COLO829 (cell line): ENCODE measurements around the gene CPTP.

Experiments used
- DNase-seq: peaks from one replicate; pipeline ENCODE4 v3.0.0; 2012; ENCODE audit warnings: low spot score

CPTP gene

GRCh38 chr1:1292442-1292779 lies 32.2 kb upstream of the CPTP start:
- no peak for DNase-seq

- DNase-seq = no peak
Measured at GRCh38 chr1:1292851-1293250, 31.8 kb upstream of the CPTP start.

- DNase-seq = no peak
Measured at GRCh38 chr1:1293263-1294249, 31.0 kb upstream of the CPTP start.

- DNase-seq = no peak
Measured at GRCh38 chr1:1294250-1294890, 30.2 kb upstream of the CPTP start.

GRCh38 chr1:1295154-1295923 lies 29.3 kb upstream of the CPTP start:
- DNase-seq = no peak

- DNase-seq = no peak
Measured at GRCh38 chr1:1296070-1297061, 28.2 kb upstream of the CPTP start.

- no peak for DNase-seq
Measured at GRCh38 chr1:1297802-1298424, 26.7 kb upstream of the CPTP start.

DNA sequence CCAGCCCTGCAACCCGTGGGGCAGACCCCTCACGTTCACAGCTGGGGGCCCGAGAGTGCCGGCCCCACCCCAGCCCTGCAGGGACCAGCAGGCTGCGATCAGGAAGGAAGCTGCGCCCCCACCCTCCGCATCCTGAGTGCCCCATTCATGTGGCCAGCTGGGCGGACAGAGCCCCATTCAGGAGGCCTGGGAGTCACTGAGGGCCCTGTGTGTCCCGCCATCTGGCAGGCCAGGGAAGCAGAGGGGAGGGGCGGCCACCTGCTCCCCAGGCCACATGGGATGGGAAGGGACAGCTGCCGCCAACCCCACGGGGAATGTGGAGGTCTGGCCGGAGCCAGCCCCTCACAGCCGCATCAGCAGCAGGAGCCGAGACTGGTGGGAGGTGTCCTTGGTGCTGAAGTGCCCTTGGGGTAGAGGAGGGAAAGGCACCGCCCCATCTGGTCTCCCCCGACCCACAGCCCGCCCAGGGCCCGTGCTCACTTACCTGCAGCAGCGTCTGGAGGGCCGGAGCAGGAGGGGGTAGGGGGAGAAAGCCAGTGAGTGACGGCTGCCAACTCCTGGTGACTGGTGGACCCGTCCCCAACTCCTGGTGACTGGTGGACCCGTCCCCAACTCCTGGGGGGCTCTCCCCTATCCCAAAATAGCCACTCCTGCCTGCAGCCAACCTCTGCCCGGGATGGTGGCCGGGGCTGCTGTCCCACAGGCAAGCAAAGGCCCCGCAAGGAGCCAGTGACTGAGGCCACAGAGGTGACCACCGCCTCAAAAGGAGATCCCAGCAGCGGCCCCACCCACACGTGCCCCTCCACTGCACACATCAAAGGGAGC lies 25.5 kb upstream of the CPTP start:
- no peak for DNase-seq

GRCh38 chr1:1299686-1300351 lies 24.8 kb upstream of the CPTP start:
- no peak for DNase-seq

DNA sequence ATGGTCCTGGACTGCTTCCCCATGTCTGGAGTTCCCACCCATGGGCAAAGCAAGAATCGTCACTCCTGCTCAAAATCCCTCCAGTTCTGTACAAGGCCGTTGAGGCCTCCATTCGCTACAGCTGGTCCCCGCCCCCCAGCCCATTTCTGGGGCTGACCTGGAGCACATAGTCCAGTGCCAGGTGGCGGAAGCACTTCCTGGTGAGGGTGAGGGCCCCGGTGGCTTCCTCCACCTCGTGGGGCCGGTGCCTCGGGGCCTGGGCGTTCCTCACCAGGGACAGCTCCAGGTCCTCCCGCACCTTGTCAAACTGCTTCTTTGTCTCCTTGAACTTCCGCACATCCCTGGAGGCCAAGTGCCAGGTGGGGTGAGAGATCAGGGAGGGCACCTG lies 24.3 kb upstream of the CPTP start:
- no peak for DNase-seq

DNA sequence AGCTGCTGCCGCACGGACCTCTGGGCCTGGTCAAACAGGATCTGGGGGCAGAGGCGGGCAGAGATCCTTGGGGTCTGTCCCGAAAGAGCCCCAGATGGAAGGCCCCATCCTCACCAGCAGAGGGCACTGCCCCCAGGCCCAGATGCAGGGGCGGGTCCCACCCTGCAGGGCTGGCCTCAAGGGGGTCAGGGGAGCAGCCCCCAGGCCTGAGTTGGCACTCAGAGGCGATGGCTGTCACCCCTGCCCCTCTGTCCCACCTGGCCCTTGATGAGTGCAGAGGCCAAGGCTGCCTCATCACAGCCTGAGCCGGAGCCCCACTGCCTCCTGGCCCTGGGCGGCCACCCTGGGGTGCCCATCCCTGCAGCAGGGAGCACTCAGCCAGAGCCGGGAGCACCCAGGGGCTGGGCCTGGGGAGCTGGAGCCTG lies 22.6 kb upstream of the CPTP start:
- DNase-seq = no peak

DNA sequence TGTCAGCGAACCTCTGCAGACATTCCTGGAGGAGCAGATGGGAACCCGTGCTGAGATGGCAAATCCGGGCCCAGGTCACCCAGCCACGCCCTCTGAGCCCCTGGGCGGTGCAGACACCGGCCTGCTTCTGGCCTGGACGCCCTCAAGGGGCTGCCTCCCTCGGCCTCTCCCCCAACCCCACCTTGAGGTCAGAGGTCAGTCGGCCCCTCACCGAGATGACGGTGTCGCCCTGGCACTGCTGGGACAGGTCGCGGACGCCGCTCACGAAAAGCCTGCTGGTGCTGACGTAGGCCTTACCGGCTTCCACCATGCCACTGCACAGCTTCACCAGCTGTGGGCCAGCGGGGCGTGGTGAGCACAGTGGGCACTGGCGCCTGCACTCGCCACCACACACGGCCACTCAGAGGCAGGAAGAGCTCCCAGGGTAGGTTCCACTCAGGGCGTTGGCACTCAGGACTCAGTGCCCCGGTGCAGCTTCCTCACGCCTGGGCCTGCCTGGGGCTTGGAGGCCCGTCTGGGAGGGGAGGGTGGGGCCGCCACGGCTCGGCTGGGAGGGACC lies 21.6 kb upstream of the CPTP start:
- no peak for DNase-seq

DNA sequence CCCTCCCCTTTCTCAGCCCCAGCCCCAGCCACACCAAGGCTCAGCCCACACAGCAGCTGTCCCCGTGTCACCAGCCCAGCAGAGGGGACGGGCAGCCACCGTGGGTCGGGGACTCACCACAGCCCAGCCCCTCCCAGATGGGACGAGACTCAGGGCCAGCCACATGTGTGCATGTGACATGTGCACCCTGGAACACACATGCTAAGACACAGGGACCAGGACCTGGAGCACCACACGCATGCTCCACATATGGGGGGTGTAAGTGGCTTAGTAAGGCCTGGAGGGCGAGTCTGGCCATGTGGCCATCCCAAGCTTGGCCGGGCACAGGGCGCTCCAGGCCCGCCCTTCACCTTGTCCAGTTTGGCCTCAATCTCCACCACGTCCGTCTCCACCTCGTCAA lies 20.9 kb upstream of the CPTP start:
- DNase-seq = no peak

- DNase-seq = no peak
Measured at GRCh38 chr1:1304331-1305299, 20.0 kb upstream of the CPTP start.

GRCh38 chr1:1305300-1306069 lies 19.1 kb upstream of the CPTP start:
- DNase-seq = no peak

- no peak for DNase-seq
Measured at GRCh38 chr1:1306070-1306660, 18.4 kb upstream of the CPTP start.
